ENCODE measurements around the gene SAE1.

GRCh38 chr19:47102346-47103060 is 28.1 kb upstream of the SAE1 start:
- TF ChIP-seq, protein P1, sequence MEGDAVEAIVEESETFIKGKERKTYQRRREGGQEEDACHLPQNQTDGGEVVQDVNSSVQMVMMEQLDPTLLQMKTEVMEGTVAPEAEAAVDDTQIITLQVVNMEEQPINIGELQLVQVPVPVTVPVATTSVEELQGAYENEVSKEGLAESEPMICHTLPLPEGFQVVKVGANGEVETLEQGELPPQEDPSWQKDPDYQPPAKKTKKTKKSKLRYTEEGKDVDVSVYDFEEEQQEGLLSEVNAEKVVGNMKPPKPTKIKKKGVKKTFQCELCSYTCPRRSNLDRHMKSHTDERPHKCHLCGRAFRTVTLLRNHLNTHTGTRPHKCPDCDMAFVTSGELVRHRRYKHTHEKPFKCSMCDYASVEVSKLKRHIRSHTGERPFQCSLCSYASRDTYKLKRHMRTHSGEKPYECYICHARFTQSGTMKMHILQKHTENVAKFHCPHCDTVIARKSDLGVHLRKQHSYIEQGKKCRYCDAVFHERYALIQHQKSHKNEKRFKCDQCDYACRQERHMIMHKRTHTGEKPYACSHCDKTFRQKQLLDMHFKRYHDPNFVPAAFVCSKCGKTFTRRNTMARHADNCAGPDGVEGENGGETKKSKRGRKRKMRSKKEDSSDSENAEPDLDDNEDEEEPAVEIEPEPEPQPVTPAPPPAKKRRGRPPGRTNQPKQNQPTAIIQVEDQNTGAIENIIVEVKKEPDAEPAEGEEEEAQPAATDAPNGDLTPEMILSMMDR (IDR thresholded peaks at IDR 0.05): no peak
- no peak for TF ChIP-seq POLR2A (IDR thresholded peaks at IDR 0.05)

Data from heart left ventricle (tissue), 13 donors.